Keratinocyte (primary cell): Measurements from ENCODE around the gene PCDHGC4.

Experiments used
- EZH2 ChIP-seq: IDR thresholded peaks from one replicate; pipeline ENCODE4 v1.6.1; 2012; ENCODE audit warnings: inconsistent platforms, mild to moderate bottlenecking, low read length, moderate library complexity
- TF ChIP-seq, protein P1 (sequence below), 3 experiments: IDR thresholded peaks in 1 of 3; conservative IDR thresholded peaks in 1 of 3; optimal IDR thresholded peaks in 1 of 3; 2 replicates in 2 of 3; 3 replicates in 1 of 3; pipeline versions ENCODE3 to v1.5.1; 2011; ENCODE audit warnings: low read length in 3 of 3, mild to moderate bottlenecking in 3 of 3, moderate library complexity in 2 of 3, control low read depth in 1 of 3, inconsistent platforms in 1 of 3; ENCODE audit not compliant: insufficient read depth in 2 of 3; ENCODE audit errors: extremely low read depth in 1 of 3

DNA sequence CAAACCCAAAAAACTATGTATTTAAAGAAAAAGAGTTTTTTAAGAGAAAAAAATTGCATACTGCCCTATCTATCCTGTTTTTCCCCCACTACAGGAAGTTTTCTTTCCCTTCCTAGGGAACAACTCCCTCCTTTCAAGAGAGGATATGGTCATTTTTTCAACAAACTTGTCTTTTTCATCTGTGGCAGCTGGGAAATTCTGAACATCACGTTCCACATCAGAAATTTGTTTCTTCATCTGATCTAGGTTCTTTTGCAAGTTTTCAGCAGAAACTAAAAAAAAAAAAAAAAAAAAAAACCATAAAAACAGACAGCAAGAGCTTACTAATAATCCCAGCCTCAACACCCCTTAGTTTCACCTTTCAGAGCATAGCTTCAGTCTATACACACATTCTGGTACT, 42.6 kb downstream of the PCDHGC4 start:
- TF ChIP-seq, protein P1, sequence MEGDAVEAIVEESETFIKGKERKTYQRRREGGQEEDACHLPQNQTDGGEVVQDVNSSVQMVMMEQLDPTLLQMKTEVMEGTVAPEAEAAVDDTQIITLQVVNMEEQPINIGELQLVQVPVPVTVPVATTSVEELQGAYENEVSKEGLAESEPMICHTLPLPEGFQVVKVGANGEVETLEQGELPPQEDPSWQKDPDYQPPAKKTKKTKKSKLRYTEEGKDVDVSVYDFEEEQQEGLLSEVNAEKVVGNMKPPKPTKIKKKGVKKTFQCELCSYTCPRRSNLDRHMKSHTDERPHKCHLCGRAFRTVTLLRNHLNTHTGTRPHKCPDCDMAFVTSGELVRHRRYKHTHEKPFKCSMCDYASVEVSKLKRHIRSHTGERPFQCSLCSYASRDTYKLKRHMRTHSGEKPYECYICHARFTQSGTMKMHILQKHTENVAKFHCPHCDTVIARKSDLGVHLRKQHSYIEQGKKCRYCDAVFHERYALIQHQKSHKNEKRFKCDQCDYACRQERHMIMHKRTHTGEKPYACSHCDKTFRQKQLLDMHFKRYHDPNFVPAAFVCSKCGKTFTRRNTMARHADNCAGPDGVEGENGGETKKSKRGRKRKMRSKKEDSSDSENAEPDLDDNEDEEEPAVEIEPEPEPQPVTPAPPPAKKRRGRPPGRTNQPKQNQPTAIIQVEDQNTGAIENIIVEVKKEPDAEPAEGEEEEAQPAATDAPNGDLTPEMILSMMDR (optimal IDR thresholded peaks at IDR 0.05 in 1 of 3, IDR thresholded peaks at IDR 0.05 in 1 of 3, conservative IDR thresholded peaks at IDR 0.05 in 1 of 3; ENCODE audit: extremely low read depth in 1 of 3, insufficient read depth in 2 of 3, low read length in 3 of 3) = no peak
- no peak for TF ChIP-seq EZH2
